GM19023 (cell line): Measurements from ENCODE around the gene FRMD7.
"Not testable (repeated sequence)": the region's sequence is repeated elsewhere in the genome, so short reads cannot be mapped to it uniquely, and the experiment has no call there.

Experiments used
- ATAC-seq: cut with Tn5 transposase; IDR thresholded peaks from one replicate; pipeline ENCODE4 v1.9.1; 2021; ENCODE audit warnings: mild to moderate bottlenecking, moderate library complexity; ENCODE audit not compliant: unreplicated experiment

The FRMD7 gene, protein sequence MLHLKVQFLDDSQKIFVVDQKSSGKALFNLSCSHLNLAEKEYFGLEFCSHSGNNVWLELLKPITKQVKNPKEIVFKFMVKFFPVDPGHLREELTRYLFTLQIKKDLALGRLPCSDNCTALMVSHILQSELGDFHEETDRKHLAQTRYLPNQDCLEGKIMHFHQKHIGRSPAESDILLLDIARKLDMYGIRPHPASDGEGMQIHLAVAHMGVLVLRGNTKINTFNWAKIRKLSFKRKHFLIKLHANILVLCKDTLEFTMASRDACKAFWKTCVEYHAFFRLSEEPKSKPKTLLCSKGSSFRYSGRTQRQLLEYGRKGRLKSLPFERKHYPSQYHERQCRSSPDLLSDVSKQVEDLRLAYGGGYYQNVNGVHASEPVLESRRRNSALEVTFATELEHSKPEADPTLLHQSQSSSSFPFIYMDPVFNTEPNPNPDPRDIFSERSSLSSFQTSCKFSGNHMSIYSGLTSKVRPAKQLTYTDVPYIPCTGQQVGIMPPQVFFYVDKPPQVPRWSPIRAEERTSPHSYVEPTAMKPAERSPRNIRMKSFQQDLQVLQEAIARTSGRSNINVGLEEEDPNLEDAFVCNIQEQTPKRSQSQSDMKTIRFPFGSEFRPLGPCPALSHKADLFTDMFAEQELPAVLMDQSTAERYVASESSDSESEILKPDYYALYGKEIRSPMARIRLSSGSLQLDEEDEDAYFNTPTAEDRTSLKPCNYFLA

DNA sequence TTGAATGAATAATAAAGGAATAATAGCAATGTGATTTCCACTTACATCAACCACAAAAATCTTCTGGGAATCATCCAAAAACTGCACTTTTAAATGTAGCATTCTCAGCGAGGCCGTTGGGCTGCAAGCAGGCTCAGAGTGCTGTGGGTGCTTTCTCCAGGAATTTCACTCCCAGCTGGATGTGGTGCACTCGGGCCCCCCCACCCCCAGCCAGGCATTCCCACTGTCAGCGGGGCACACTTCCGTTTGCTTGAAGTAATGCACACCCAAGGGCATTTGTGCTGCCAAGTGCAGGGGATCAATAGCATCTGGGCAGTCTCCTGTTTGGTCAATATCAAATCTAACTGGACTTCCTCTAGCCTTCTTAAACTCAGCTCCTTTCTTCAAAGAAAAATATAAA, at the start of gene FRMD7:
Gene FRMD7 (minus strand): TSS at position 278 of the 400 bp plus-strand sequence. CDS start 176 bp downstream, at position 102.
- no peak for ATAC-seq

DNA sequence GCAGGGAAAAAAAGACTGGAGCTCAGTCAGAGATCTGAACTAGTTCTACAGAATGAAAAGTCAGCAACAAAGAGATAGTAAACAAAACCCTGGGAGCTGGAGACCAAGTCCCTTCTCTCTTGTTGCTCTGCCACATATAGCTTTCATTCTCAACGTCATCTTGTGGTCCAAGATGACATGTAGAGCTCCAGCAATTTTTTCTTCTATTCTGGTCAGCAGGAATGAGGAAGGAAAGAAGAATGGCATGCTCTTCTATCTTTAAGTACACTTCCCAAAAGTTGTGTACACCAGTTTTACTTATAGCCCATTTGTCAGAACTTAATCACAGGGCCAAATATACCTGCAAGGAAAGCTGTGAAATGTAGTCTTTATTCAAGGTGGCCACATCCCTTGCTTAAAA, 45.8 kb upstream of the FRMD7 start:
- ATAC-seq = no peak

DNA sequence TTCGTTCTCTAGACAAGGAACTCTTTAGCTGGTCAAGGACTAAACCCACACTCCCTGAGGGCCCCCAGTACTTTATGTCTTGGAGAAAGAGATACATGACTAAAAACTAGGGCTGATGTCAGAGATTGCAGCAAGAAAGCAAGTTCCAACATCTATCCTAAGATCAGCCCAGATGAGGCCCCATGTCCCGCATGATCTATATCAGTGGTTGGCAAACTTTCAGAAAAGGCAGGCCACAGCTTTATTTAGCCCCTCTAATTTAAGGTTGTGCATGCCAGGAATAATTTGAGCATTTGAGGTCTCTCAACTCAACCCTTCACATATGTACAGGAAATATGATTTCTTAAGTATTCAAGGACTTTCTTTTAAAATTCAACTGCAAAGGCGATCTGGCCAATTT, 44.1 kb upstream of the FRMD7 start:
- ATAC-seq = no peak

DNA sequence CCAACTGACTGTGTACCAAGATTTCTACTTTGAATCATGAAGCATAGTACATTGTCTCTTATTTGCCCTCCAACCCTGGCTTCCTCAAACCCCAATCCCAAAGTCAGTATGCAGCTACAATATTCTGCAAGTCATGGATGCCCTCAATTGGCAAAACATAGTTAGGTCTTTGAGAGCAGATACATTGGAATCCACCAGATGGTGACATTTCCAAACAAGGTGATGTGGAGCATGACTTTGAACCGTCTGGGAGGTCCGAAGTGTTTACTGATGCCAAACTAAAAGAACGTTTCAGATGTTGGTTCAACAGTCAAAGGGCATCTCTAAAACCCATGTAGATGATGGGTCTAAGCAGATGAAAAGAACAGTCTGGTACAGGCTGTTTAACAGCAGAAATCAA, 43.7 kb upstream of the FRMD7 start:
- ATAC-seq = no peak

DNA sequence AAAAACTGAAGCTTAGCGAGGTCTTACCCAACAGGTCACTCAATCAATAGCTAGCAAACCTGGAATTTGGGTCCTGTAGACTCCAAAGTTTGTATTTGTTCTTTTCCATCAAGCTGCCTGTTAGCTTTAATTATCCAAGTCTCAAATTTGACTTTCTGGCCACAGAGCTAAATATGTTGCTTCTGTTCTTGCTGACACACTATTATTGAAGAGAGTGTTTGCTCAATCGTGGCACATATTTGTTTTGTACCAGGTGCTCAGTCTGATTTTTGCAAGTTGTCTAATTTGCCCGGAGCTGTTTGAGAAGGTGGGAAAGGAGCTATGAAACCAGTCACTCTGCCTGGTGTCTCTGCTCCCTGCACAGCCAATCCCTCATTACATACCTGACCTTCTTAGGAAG, 41.7 kb upstream of the FRMD7 start:
- ATAC-seq = no peak

DNA sequence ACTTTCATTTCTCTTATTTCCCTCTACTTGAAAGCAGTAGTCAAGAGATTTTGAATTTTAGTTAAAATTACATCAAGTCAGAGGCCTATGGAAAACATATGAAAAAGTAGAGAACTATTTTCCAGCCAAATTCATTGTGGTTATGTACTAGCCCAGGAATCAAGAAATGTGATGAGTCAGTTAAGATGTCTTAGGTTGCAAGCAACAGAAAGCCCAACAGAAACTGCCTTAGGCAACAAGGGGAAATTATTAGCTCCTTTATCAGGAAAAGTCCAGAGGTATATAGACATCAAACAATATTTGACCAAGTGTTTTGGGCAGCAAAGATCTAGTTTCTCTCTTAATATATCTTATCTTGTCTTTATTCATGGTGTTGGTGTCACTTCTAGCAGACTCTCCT, 37.8 kb upstream of the FRMD7 start:
- no peak for ATAC-seq

DNA sequence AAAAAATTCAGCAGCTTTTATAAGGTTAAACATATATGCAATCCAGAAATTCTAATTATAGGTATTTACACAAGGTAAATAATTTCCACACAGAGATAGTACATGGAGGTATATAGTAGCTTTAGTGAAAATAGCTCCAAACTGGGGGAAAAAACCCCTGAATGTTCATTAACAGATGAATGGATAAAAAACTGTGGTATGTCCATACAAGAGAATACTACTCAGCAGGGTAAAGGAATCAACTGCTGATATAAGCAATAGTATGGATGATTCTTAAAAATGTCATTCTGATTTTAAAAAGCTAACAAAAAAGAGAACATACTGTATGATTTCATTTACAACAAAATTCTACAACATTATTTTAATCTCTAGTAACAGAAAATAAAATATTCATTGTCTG, 37.2 kb upstream of the FRMD7 start:
- ATAC-seq = no peak

DNA sequence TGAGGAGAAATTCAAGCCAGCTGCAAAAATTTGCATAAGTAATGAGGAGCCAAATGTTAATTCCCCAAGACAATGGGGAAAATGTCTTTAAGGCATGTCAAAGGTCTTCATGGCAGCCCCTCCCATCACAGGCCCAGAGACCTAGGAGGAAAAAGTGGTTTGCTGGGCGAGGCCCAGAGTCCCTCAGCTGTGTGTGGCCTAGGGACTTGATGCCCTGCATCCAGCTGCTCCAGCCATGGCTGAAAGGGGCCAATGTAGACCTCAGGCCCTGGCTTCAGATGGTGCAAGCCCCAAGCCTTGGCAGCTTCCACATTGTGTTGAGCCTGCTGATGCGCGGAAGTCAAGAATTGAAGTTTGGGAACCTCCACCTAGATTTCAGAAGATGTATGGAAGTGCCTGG, 35.3 kb upstream of the FRMD7 start:
- not testable (repeated sequence) for ATAC-seq

DNA sequence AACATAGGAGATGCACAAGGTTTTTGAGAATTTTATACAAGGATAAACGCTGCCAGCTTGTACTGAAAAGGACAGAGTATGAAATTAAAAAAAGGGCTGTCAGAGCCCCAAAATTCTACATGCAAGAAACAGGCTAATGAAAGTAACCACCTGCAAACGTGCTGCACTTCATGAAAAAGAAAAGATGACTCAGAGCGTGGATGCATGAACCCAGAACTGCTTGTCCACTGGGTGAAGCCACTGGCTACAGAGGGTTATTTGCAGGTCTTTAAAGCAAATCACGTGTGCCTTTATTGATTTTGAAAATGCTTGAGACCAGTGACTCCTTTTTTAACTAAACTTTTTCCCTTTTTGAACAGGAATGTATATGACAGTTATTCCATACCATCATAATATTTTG, 25.3 kb upstream of the FRMD7 start:
- ATAC-seq = no peak

DNA sequence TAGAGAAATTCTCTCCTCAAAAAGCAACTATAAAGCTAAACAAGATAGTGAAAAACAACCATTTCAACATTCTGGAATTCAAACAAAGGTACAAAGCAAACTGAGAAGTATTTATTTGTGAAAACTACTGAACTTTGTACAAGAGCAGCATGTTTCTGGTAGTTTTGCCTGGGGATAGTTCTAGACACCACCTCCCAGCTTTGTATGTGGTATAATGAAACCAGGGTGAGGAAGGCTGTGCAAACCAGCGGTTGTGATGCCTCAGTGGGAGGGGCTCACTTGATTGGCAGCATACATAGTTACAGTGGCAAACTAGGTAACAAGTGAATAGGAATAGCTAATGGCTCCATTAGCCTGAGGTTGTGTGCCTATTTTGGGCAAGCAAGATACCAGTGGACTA, 18.6 kb upstream of the FRMD7 start:
- no peak for ATAC-seq

DNA sequence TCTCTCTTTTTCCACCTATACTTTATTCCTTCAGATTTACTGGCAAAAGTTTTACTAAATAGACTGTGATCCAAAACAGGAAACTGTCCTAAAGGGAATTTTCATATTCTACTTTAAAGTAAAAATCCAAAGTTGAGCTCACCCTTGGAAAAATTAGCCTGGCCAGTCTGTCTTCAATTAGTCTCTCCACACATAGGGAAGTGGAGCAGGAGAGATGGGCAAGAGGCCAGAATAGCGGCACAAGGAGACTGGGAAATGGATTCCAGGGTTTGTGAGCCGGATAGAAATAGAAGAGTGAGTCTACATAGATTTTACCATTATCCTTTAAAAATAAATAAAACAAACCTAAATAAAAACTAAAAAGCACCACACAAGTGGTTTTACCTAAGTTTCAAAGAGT, 16.2 kb upstream of the FRMD7 start:
- ATAC-seq = no peak

DNA sequence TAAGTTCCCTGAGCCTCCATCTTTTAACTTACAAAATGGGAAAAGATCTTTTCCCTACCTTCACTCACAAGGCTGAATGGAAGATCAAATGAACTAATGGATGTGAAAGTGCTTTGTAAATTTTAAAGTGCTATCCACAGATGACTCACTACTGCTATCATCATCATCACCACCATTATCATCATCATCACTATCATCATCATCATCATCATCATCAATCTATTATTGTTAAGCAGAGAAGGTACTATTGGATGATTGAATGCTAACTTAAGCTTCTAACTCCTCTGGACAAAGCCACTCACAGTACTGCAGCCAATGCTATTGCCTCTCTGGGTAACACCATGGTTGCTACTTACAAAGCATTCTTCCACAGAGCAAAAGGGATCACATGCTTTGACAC, 1.9 kb downstream of the FRMD7 start:
- ATAC-seq = no peak

DNA sequence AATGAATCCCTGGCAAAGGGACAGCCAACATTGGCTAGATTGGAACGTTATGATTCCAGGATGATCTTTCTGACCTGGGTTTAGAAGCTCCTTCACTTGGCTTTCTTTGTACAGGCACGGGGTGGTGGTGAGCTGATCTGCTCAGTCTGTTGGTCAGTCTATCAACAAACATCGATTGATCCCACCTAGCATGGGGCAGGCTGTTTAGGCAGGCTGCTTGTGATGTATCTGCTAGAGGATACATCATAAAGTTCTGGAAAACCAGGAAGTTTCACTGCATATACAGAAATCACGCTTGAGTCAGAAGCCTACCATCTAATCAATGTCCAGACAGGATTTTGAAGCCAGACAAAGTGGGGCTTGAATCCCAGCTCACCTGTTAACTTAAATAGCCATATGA, 6.9 kb downstream of the FRMD7 start:
- no peak for ATAC-seq

DNA sequence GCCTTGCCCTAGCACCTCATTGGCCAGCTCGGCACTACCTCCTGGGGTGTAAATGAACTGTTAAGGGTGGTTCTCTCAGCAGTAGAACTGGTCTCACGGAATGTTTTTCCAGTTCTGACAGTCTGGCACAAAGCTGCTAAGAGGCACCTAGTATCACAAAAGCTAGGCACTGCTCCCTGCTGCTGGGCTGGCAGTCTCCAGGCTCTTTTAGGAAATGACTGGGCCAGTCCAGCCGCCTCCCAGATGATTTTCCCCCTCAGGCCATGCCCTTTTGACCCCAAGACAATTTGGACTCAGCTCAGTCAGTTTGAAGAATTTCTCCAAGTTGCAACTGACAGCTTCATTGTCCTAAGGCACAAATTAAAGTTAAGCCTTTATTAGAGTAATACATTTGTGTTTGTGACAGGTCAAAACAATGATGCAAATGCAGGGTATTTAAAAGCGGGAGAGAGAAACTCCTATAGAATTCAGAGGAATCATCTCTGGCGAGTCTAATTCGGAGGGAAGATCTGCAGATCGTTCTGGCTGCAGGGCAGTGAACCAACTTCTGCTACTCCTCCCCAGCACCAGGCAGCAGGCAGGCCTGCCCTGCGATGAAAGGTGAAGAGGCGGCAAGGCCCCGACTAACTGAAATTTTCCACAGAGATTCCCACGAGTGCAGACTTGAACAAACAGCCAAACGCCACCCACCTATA, 7.9 kb downstream of the FRMD7 start:
- no peak for ATAC-seq

DNA sequence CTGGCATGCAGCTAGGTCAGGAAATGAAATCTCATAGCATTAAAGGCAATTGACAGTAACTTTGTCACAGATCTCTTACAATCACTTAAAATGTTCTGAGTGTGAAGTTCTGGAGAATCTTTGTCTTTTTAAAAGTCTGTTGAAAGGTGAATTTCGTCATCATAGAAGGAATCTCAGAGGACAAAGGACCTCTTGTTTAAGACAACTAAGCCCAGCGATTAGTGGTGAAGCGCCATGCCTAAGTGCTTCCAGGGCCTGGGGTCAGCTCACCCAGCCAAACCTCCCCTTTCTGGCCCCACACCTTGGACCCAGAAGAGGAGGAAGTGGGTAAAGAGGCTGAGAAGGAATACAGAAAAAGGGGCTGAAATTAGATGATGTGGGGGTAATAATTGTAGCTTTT, 8.5 kb downstream of the FRMD7 start:
- ATAC-seq = no peak

DNA sequence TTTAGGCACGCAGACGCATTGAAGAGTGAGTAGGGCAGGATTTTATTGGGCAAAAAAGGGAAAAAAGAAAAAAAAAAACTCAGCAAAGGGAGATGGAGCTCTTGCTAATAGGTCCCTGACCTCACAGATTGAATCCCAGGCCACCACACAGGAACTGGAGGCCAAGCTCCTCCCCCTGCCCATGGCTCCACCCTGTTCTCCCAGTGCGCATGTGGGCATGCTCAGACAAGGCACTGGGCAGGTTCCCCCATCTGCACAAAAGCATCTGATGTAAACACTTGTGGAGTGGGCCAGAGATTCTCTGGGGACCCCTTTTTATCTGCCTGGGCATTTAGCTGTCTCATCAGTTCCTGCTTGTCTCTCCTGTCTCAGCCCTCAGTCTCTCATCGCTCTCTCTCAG, 9.5 kb downstream of the FRMD7 start:
- no peak for ATAC-seq

DNA sequence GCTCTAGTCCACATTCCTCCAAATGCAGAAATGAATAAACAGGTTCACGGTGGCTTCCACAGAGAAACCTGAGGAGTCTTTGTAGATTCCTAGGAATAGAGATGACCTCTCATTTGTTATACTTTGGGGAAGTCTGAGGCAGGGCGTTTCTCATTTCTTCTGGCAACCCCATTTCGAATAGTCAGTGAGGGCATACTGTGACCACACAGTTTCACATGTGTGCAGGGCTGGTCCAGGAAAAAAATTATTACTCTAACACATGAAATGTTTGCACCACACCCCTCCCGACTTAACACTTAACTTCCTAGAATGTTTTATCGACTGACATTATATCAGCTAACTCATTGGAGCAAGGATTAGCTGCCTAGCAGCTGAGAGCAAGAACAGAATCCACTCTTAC, 12.0 kb downstream of the FRMD7 start:
- no peak for ATAC-seq

DNA sequence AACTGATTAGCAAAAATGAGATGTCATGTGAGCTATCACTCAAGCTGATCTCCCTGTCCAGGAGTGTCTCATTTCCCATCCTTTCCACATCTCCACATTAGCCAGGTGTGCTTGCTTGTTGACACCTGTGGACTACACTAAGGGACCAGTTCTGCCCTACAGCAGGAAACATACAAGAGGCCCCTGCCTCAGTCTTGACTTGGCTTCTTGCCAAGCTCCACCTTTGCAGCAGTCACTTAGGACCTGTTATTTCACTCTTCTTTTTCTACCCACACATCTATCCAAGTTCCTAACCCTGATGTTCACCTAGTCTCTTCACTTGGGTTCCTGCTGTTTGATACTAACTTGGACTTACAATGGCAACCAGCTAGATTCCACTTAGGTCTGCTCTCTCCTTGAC, 13.2 kb downstream of the FRMD7 start:
- no peak for ATAC-seq

DNA sequence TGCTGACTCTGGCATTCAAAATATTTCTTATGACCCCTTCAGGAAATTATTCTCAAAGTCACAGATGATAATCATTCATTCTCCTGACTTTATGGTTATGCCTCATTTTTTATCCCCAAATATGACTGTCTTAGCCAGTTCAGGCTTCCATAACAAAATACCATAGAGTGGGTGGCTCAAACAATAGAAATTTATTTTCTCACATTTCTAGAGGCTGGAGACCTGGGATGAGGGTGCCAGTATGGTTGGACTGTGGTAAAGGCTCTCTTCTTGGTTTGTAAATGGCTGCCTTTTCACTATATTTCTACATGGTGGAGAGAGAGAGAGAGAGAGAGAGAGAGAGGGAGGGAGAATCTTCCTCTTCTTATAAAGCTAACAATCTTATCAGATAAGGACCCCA, 20.5 kb downstream of the FRMD7 start:
- no peak for ATAC-seq

DNA sequence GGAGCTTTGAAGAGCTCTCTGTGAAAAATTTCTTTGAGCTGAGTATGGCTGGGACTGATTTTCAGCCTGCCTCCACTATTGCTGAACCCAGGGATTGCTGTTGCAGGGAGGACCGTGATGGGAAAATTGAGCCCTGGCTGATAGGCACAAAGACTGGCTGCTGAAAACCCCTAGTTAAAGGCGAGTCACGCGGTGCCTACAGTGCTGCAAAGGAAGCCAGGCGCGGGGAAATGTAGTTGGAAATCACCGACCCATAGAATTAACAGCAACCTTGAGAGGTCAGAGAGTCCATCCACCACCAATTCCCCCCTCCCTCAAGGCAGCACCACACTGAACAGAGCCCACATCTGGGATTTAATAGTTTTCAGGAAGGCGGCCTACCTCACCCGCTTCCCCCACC, 26.0 kb downstream of the FRMD7 start:
- ATAC-seq = no peak

DNA sequence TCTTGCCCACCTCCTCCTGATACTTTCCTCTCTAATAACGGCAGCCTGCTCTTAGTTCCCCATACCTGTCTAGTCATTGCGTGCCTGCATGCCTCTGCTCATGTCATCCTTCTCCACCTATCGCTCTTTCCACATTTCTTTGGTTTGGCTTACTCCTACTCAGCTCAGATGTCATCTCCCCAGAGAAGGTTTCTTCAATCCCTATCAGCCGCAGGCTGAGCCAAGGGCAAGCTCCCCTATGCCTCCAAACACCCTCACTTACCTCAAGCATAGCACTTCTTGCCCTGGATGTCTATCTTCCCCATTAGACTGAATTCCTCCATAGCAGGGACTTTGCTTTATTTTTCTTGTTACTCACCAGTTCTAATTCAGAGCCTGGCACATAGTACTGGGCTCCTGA, 26.6 kb downstream of the FRMD7 start:
- no peak for ATAC-seq

DNA sequence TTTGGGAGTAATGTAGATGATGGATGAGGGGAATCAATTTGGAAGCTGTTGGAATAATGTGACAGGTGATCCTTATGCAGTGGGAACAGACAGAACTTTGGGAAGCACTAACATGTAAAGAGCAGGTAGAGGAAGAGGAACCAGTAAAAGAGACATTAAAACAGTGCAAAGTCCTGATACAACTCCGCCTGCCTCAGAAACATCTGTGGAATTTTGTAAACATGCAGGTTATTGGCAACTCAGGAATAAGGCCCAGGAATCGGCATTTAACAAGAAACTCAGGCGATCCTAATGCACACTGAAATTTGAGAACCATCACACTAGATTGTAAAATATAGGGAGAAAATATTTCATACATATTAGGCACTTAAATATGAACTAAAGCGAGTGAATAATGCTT, 29.1 kb downstream of the FRMD7 start:
- not testable (repeated sequence) for ATAC-seq
